ENCODE data around the gene P4HTM.
A peak's percentile ranks its signal among the peaks of the same experiment; 100 is the strongest.
"Not testable (repeated sequence)": the region's sequence is repeated elsewhere in the genome, so short reads cannot be mapped to it uniquely, and the experiment has no call there.

The P4HTM gene

DNA sequence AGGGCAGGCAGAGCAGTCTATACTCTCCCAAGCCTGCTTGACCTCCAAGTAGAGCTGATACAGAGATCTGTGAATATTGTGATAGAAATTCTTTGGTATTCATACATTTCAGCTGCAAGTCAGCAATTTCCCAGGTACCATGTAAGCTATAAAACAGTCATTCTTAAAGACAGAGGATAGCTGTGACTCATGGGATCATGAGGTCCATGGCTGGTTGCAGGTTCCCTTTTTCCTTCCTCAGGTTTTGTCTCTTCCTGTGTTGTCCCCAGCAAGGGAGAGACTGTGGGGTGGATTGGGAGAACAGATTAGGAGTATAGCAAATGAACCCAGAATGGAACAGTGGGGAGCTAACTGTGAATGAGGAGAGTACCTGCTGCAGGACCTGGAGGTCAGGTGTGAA is 5.4 kb upstream of the P4HTM start:
- DNase-seq: no peak

DNA sequence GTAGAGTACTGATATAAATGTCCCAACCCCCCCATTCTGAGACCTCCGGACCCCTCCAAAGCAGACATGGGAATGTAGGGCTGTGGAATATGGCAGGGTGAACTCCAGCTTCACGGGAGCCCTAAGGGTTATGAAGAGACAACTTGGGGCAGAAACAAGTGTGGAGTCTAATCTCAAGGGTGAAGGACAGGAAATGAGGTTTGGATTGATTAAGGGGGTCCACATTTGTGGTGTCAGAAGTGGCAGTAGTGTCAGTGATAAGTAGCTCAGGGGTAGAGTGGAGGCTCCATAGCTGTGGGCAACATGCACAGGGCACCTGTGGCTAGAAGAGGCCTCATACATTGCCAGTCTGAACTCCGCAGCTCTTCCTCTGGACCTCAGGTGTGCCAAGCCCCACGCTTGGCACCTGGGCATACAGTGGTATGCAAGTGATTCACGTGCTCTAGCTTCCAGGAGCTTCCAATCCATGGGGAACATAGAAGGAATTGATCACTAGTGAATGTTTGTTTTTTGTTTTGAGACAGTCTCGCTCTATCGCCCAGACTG is 4.1 kb upstream of the P4HTM start:
- no peak for DNase-seq

DNA sequence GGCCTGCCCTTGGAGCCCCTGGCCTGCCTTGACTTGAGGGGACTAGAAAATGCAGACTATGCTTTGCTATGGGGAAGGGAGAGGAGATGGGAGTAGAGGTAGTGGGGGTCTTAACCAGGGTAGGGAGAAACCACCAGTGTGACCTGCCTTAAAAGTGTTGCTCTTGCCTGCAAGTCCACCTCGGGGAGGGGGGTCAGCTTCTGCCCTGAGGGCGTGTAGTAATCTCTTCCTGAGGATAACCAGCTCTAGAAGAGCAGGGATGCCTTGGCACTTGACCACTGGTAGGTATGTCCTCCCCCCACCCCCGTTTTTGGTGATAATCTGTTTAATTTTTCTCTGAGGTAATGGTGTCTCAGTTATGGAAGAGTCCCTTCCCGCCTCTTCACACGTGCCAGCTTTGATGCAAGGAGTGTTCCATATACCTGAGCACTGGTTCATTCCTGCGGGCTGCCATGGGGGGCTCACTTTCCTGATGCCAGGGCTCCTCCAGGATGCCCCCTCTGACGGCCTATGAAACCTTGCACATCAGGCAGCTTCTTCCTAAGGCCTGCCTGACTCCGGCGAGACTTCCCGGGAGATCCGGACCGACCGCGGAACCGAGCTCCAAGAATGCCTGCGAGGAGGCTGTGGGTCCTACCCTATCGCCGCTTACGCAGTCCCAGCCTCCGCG is 780 bp upstream of the P4HTM start:
- DNase-seq: no peak

DNA sequence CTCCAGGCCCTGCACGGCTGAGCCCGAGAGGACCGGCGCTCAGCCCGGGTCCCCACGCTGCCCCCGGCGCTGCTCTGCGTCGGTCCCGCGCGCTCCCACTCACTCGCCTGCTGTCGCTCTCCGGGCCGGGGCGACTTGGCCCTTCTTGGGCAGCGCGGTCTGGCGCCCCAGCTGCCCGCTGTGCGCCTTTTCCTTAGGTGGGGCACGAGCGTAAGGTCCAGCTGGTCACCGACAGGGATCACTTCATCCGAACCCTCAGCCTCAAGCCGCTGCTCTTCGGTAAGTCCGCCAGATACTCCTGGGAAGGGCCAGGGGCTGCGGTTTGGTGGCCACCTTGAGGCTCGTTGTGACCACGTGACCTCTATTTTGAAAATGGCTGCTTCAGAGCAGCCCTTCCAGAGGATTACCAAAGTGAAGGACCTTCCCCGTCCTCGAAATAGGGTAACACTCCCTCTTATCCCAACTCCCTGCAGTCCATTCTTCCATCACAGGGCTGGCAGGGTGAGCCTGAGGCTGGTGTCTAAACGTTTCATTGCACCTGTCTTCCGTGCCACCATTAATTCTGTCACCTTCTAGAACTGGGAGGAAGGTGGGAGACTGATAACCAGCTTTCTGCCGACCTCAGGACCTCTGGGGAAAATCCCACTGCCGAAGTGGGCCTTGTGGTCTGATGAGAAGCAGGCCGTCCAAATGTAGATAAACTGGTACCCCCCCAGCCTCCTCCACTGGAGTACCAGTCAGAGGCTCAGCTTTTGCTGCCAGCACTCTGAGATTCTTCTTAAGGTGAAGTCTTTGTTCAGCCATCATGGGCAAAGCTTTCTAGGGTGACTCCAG is 812 bp downstream of the P4HTM start:
- no peak for DNase-seq

DNA sequence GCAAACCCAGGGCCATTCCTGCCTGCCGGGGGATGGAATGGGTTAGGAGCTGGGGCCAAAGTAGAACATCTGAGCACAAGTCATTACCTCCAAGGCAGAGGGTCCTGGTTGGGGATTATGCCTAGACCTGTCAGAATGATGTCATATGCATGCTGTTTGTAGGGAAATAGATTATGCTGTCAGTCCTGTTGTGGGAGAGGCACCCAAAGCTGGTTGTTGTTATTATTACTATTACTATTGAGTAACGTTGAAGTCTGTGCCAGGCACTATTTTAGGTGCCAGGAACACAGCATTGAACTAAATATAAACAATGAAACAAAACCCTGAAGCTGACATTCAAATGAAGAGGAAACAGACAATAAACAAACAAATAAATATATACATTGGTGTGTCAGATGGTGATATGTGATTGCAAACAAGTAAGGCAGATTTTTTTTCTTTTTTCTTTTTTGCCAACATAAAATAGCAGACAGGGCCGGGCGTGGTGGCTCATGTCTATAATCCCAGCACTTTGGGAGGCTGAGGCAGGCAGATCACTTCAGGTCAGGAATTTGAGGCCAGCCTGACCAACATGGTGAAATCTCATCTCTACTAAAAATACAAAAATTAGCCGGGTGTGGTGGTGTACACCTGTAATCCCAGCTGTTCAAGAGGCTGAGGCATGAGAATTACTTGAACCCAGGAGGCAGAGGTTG is 2.0 kb downstream of the P4HTM start:
- DNase-seq: no peak

DNA sequence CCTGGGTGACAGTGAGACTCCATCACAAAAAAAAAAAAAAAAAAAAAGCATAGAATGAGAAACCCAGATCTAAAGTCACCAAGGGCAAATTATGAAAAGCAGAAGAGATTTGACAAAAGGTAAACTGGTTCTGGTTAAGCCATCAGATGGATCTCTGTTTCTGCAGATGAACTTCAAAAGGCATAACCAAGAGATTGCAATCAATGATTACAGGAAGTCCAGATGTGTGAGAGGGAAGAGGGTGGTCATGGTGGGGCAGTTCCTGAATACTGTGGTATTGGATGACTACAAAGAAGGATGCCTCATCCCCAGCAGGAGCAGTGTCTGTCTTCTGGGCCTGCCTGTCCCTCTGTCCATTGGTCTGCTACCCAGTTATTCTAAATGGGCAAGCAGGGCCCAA is 3.8 kb downstream of the P4HTM start:
- DNase-seq: no peak

DNA sequence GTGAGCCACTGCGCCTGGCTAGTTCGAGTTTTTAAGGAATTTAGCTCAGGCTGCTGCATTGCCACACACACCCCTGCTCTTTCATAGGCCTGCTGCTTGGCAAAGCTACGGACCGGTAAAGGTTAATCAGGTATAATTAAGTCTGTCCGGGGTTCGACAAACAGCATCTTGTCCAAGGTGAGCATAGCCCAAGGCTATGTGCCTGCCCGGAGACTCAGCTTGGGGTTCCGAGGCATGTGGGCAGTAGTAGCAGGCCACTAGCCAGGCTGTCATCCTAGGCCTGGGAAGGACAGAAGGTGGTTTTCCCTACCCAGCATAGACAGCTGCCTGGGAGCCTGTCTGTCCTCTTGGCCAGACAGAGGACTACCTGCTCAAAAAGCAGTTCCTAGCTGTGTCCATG is 6.6 kb downstream of the P4HTM start:
- DNase-seq: no peak

DNA sequence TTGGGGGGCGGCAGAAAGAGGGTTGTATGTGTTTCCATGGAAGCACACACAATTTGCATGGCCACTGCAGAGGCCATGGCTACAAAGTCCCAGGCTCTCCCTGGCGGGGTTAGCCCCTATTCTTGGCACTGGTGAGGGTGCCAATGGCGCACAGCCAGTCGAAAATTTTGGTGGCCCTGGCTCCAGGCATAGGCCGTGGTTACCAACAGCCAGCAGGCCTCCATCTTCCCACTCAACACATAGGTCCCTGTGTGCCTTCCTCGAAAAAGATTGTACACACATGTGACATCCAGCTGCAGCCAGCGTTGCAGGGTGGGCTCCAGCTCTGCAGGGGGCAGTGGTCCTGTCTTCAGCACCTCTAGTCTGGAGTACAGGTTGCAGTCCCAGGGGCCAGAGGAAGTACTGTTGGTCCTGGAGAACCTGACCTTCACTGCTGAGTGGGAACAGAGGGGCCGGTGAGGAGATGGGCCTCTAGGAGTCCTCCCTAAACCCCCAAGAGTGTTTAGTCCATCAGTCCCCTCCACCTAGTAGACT is 7.1 kb downstream of the P4HTM start:
- DNase-seq: no peak

DNA sequence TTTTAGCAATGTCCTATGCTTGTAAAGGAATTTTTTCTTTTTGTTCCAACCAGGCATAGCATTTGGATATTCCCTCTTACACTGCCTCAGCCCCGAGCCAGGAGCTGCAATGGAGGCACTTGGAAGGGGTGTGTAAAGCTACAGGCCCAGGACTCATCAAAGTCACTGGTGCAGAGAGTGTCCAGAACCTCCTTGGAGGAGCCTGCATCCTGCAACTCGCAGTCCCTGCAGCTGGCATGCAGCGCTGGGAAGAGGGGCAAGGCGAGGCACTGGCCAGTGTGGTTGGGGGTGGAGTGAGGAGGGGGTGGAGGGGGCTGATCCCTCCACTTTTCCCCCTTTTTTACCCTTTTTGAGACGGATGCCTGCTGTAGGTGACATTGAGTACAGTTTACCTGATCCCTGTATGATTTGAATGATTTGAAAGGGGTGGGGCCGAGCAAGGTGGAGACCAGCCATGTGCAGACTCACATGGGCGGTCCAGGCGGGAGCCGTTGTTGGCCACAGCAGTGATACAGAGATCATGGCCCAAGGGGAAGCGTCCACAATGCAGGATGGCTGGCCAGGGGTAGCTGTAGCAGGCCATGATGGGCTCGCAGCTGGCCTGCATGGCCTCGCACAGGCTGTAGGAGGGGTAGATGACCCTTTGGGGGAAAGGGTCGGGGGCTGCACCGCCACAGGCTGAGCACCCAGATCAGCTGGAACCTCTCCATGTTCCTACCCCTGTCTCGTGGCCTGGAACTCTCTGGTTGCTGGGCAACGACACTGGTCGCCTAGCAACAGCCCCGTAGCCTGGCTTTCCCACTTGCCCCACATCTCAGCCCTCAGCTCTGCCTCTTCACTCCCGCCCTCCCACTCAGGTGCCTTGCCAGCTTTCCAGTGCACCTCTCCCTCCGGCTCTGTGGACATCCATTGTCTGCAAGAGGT is 7.9 kb downstream of the P4HTM start:
- no peak for DNase-seq

DNA sequence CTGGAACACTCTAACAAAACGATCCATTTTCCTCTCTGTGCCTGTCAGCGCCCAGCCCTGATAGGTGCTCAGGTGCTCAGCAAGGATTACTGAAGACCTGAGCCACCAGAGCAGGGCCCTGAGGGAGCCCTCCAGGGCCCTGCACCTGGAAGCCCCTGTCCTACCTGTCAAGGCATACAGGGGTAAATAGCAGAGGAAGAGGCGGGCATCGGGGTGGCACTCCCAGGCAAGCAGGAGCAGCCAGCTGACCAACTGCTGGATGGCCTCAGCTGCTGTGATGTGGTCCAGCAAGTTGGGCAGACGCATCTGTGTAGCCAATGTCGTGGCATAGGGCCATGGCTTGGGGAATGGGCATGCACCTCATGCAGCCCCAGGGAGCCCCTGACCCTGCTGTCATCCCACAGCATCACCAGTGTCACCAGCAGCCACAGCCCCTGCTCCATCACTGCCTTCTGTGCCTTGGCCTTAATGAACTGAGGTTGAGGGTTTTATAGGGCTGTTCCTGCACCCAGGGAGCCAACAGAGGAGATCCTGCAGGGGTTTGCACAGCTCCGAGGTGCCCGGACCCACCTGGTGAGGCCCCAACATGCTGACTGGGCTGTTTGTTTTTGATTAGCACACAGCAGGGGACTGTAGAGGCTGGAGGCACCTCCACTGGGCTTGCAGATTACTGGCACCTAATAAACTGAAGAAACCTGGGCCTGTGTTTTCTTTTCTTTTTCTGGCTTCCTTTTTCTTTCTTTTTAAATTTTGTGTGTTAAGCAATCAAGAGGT is 9.2 kb downstream of the P4HTM start:
- no peak for DNase-seq

DNA sequence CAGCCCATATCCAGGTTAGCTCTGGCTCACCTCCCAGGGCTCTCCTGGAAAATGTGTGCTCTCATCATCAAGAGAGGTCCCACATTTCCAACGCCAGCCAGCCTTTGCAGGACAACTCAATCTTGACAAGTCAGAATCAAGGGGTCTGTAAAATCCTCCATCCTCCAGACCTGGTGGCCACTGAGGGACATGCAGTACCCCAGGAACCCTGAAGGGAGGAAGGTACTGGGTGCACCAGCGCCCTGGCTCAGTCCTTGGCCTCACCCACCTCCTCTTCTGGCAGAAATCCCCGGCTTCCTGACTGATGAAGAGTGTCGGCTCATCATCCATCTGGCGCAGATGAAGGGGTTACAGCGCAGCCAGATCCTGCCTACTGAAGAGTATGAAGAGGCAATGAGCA is 11.1 kb downstream of the P4HTM start:
- no peak for DNase-seq

DNA sequence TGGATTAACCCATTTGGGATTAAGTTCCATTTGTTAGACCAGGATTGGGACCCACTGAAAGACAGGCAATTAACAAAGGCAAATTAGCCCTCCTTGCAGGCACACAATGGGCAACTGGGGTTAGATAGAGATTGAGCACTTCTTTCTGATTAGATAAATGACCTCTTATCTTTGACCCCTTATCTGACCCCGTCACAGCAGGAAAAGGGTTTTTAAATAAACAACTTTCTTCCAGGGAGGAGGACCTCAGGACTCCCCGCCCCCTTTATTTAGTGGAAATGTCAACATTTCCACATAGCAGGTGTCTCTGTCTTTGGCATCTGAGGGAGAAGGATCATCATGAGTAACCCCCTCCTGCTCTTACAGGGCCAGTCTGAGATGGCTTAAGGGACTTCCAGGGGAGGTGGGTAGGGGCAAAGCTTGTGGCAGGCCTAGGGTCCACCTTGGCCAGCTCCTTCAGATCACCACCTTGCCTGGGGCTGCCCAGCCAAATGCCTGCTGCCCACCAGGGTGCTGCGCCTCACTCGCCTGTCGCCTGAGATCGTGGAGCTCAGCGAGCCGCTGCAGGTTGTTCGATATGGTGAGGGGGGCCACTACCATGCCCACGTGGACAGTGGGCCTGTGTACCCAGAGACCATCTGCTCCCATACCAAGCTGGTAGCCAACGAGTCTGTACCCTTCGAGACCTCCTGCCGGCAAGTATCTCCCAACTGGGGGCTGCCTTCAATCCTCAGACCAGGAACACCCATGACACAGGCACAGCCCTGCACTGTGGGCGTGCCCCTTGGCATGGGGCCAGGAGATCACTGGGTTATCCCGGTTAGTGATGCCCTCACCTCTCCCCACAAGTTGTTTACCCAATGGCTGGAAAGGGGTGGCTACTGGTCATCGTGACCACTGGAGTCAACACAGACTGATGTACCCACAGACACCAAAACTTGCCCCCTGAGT is 14.6 kb downstream of the P4HTM start:
- no peak for DNase-seq

DNA sequence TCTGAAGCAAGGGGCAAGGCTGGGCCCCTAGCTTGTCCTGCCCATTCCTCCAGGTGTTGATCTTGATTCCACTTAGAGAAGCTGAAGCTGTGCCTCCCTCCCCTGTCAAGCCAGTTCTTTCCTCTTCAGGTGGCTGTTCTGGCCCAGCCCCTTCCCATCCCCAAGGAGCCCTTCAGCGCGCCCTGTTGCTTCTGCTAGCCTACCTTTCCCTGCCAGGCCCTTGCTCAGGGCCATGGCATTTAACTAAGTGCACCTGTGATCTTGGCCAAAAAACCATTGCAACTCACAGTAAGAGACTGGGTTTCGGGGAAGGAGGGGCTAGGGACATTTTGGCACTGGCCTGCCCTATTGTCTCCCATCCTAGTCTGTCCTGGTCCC is 15.3 kb downstream of the P4HTM start:
- no peak for DNase-seq

DNA sequence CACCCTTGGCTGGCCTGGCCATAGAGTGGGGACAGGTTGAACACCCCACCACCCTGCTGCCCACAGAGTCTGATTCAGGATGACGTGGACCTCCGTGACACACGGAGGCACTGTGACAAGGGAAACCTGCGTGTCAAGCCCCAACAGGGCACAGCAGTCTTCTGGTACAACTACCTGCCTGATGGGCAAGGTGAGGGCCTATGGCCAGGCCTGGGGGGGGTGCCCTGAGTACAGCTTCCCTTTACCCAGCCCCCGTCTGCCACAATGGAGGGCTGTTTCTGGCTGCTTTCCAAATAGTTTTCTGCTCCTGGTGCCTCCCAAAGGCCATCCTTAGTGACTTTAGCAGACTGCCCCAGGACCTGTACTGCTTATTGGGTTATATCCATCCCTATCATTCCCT is 16.0 kb downstream of the P4HTM start:
- no peak for DNase-seq

DNA sequence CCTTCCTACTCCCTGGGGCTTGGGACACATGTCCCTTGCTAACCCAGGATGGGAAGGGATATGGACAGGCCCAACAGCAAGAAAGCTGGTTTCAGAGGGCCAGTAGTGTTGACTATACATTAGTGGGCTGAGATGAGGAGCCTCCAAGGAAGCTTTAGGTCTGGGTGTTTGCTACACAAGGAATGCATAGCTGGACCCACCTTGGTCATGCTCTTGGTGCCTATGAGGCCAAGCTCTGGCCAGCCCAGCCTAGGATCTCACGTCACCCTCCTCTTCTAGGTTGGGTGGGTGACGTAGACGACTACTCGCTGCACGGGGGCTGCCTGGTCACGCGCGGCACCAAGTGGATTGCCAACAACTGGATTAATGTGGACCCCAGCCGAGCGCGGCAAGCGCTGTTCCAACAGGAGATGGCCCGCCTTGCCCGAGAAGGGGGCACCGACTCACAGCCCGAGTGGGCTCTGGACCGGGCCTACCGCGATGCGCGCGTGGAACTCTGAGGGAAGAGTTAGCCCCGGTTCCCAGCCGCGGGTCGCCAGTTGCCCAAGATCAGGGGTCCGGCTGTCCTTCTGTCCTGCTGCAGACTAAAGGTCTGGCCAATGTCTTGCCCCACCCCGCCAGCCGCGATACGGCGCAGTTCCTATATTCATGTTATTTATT is 16.5 kb downstream of the P4HTM start:
- DNase-seq: no peak

DNA sequence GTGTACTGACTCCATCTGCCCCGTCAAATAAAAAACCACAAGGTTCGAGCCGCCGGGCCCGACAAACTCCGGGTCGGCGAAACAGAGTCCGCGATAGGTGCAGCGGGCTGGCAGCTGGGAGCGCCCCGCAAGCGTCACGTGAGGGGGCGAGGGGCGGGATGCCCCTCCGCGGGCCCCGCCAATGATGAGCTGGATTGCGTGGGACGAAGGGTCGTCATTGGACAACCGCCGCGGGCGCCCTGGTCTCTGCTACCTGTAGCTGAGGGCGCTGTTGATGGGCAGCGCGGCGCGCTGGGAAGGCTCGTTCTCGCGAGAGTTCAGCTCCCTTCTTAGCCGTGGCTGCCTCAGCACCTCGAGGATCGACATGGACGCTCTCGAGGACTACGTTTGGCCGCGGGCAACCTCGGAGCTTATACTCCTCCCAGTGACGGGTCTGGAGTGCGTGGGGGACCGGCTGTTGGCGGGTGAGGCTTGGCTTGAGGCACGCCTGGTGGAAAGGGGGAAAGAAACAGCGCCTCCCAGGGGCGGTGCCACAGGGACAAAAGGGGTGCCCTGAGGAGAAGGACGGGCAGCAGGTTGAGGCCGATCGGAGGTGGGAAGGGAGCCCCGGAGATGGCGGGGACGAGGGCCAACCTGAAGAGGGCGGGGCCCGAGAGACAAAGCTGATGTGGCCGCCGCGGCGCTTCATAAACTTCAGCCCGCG is 17.2 kb downstream of the P4HTM start, which contains the start of gene WDR6:
WDR6 (plus strand) TSS at position 324 of the 703 bp plus-strand sequence; CDS start at position 365, 41 bp downstream.
- DNase-seq: peak; percentile 97

DNA sequence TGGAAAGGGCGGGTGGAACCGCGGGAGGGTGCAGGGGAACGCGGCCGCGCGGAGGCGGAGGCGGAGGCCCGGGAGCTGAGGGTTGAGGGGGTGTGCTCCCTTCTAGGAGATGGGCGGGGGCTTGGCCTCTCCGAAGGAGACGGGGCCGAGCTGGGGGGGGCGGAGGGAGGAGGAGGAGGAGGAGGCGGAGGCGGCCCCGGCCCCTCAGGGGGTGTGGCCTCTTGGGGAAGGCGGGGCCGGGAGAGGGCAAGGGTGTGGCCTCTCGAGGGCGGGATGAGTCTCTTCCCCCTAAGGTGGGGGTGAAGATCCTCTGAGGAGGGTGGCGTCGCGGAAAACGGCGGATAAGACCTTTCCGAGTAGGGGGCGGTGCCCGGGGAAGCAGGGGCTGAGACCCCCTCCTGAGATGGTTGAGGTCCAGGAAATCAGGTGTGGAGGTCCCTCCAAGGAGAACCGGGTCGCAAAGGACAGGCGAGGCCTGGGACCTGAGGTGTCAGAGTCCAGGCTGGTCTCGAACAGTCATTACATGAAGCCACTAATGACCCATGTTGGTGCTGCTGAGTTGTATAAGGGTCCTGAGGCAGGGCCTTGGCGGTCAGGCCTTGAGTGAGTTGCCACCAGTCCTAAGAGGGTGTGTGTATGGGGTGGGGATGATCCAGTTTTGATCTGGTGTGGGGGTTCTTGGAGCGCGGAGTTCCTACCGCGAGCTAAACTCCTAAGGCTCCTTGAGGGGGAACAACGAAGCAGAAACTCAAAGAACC is 17.9 kb downstream of the P4HTM start:
- DNase-seq: peak; percentile 70

DNA sequence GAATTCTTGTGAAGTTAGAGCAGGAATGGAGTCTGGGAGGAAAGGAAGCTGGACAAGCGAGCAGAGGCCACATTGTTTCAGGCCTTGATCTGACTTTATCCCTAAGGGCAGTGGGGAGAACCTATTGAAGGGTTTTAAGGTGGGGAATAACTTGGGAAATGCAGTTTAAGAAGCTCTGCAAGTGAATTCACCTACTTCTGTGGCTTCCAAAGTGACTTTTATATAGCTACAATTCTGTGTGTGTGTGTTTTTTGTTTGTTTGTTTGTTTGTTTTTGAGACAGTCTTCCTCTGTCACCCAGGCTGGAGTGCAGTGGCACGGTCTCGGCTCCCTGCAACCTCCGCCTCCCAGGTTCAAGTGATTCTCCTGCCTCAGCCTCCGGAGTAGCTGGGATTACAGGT is 18.6 kb downstream of the P4HTM start:
- not testable (repeated sequence) for DNase-seq
